Measurements from ENCODE around the gene RADX.
"Not testable (repeated sequence)": the region's sequence is repeated elsewhere in the genome, so short reads cannot be mapped to it uniquely, and the experiment has no call there.

RADX gene

GRCh38 chrX:106611679-106612392 lies at the start of gene RADX:
RADX (plus strand) TSS chrX:106611978; CDS start chrX:106612081, 103 bp downstream.
- peak; percentile 84 for DNase-seq (ENCODE audit: low spot score)

GRCh38 chrX:106564986-106565385 lies 46.8 kb upstream of the RADX start:
- DNase-seq (ENCODE audit: low spot score) = no peak

GRCh38 chrX:106566362-106566761 lies 45.4 kb upstream of the RADX start:
- no peak for DNase-seq (ENCODE audit: low spot score)

- DNase-seq (ENCODE audit: low spot score) = no peak
Measured at GRCh38 chrX:106581856-106582255, 29.9 kb upstream of the RADX start.

- DNase-seq (ENCODE audit: low spot score) = no peak
Measured at GRCh38 chrX:106585478-106585877, 26.3 kb upstream of the RADX start.

- no peak for DNase-seq (ENCODE audit: low spot score)
Measured at GRCh38 chrX:106588801-106589200, 23.0 kb upstream of the RADX start.

- DNase-seq (ENCODE audit: low spot score) = no peak
Measured at GRCh38 chrX:106599411-106599810, 12.4 kb upstream of the RADX start.

GRCh38 chrX:106606571-106606970 lies 5.2 kb upstream of the RADX start:
- no peak for DNase-seq (ENCODE audit: low spot score)

- DNase-seq (ENCODE audit: low spot score) = no peak
Measured at GRCh38 chrX:106608016-106608415, 3.8 kb upstream of the RADX start.

GRCh38 chrX:106611317-106611678 lies 480 bp upstream of the RADX start:
- DNase-seq (ENCODE audit: low spot score) = no peak

- DNase-seq (ENCODE audit: low spot score) = no peak
Measured at GRCh38 chrX:106612393-106612763, 600 bp downstream of the RADX start.

- DNase-seq (ENCODE audit: low spot score) = no peak
Measured at GRCh38 chrX:106613277-106613676, 1.5 kb downstream of the RADX start.

- DNase-seq (ENCODE audit: low spot score) = no peak
Measured at GRCh38 chrX:106615041-106615440, 3.3 kb downstream of the RADX start.

- no peak for DNase-seq (ENCODE audit: low spot score)
Measured at GRCh38 chrX:106619797-106620196, 8.0 kb downstream of the RADX start.

- DNase-seq (ENCODE audit: low spot score) = no peak
Measured at GRCh38 chrX:106621836-106622235, 10.1 kb downstream of the RADX start.

GRCh38 chrX:106626789-106627188 lies 15.0 kb downstream of the RADX start:
- no peak for DNase-seq (ENCODE audit: low spot score)

GRCh38 chrX:106631615-106632014 lies 19.8 kb downstream of the RADX start:
- DNase-seq (ENCODE audit: low spot score) = no peak

- DNase-seq (ENCODE audit: low spot score) = no peak
Measured at GRCh38 chrX:106649523-106650428, 38.0 kb downstream of the RADX start.

GRCh38 chrX:106653625-106654024 lies 41.8 kb downstream of the RADX start:
- not testable (repeated sequence) for DNase-seq (ENCODE audit: low spot score)

- no peak for DNase-seq (ENCODE audit: low spot score)
Measured at GRCh38 chrX:106670631-106671030, 58.9 kb downstream of the RADX start.

GRCh38 chrX:106672527-106672926 lies 60.7 kb downstream of the RADX start:
- no peak for DNase-seq (ENCODE audit: low spot score)

GRCh38 chrX:106680716-106681115 lies 68.9 kb downstream of the RADX start:
- DNase-seq (ENCODE audit: low spot score) = no peak

- DNase-seq (ENCODE audit: low spot score) = no peak
Measured at GRCh38 chrX:106684207-106684606, 72.4 kb downstream of the RADX start.
